ENCODE results near the gene WDR1.

The WDR1 gene

GRCh38 chr4:10140866-10141759 is 24.5 kb upstream of the WDR1 start:
- peaks cover 0 to 9% of the 10 kb centered on the region in 2 donors for H3K27me3 ChIP-seq
- no peaks in the 10 kb centered on the region for H3K9me3 ChIP-seq
- no peak overlapping the region for H3K27ac ChIP-seq
- H3K4me1 ChIP-seq: no peaks in the 10 kb centered on the region
- no peak for DNase-seq
- H3K36me3 ChIP-seq: no peaks in the 10 kb centered on the region
- H3K4me3 ChIP-seq: no peak overlapping the region
- no peak for TF ChIP-seq CTCF (IDR thresholded peaks at IDR 0.05)
- intact Hi-C loops (cut with DNase I; ENCODE audit: low total_unique reads): no loop called here

- intact Hi-C loops (cut with DNase I; ENCODE audit: low total_unique reads): no loop called here
- H3K9me3 ChIP-seq: no peaks in the 10 kb centered on the region
Observed at GRCh38 chr4:10139518-10139917, 22.9 kb upstream of the WDR1 start.

GRCh38 chr4:10135260-10135659 is 18.7 kb upstream of the WDR1 start:
- Histone ChIP-seq H3K27me3 (peaks cover 0 to 2% of the 10 kb centered on the region in 2 donors), H3K27ac (no peak overlapping the region), H3K4me3 (no peak overlapping the region), H3K9me3 (no peaks in the 10 kb centered on the region), H3K36me3 (no peaks in the 10 kb centered on the region), H3K4me1 (peaks cover 0 to 7% (median 3%) of the 10 kb centered on the region in 4 donors)
- intact Hi-C loops (cut with DNase I; ENCODE audit: low total_unique reads): no loop called here
- no peak for DNase-seq
- TF ChIP-seq CTCF (IDR thresholded peaks at IDR 0.05): no peak

More at GRCh38 chr4:10139518-10139917, 22.9 kb upstream of the WDR1 start:
- H3K27me3 ChIP-seq: peaks cover 0 to 9% of the 10 kb centered on the region in 2 donors
- DNase-seq: no peak
- no peaks in the 10 kb centered on the region for H3K36me3 ChIP-seq
- H3K4me3 ChIP-seq: no peak overlapping the region
- no peak overlapping the region for H3K27ac ChIP-seq
- TF ChIP-seq CTCF (IDR thresholded peaks at IDR 0.05): no peak
- no peaks in the 10 kb centered on the region for H3K4me1 ChIP-seq

- Histone ChIP-seq H3K27me3 (no peaks in the 10 kb centered on the region), H3K36me3 (no peaks in the 10 kb centered on the region), H3K9me3 (no peaks in the 10 kb centered on the region), H3K27ac (no peak overlapping the region), H3K4me1 (peaks cover 0 to 15% (median 9%) of the 10 kb centered on the region in 4 donors), H3K4me3 (no peak overlapping the region)
- no peak for DNase-seq
- intact Hi-C loops (cut with DNase I; ENCODE audit: low total_unique reads): no loop called here
- no peak for TF ChIP-seq CTCF (IDR thresholded peaks at IDR 0.05)
Observed at GRCh38 chr4:10134141-10134540, 17.5 kb upstream of the WDR1 start.

GRCh38 chr4:10131202-10131601 is 14.6 kb upstream of the WDR1 start:
- intact Hi-C loops (cut with DNase I; ENCODE audit: low total_unique reads): no loop called here
- Histone ChIP-seq H3K4me1 (peaks cover 0 to 15% (median 10%) of the 10 kb centered on the region in 4 donors), H3K27me3 (no peaks in the 10 kb centered on the region), H3K9me3 (no peaks in the 10 kb centered on the region), H3K4me3 (no peak overlapping the region), H3K36me3 (no peaks in the 10 kb centered on the region), H3K27ac (no peak overlapping the region)
- no peak for DNase-seq
- TF ChIP-seq CTCF (IDR thresholded peaks at IDR 0.05): no peak
